ENCODE measurements around the gene MIEF1. TPM values are rescaled to one million over a fixed set of nuclear protein-coding genes. Genes with fewer than 3 reads are reported as not detected.
A peak's percentile ranks its signal among the peaks of the same experiment; 100 is the strongest.

Gene MIEF1
- total RNA-seq, 2 donors from 2014 or later: 33.1 to 36.3 TPM

- peak; percentile 27 for ATAC-seq
- intact Hi-C loops (cut with DNase I, micrococcal nuclease): no loop called here
- peak; percentile 58 to 81 for DNase-seq
Observed at GRCh38 chr22:39522567-39523300, 20.6 kb downstream of the MIEF1 start.

- ATAC-seq (no peak), DNase-seq (no peak)
- intact Hi-C loops (cut with DNase I, micrococcal nuclease): no loop called here
Observed at GRCh38 chr22:39524089-39524752, 22.1 kb downstream of the MIEF1 start.

GRCh38 chr22:39524753-39525657 lies 22.9 kb downstream of the MIEF1 start:
- intact Hi-C loops (cut with DNase I, micrococcal nuclease): no loop called here
- no peak for DNase-seq
- ATAC-seq: no peak

- ATAC-seq (no peak), DNase-seq (no peak)
- intact Hi-C loops (cut with DNase I, micrococcal nuclease): no loop called here
Observed at GRCh38 chr22:39525658-39525975, 23.5 kb downstream of the MIEF1 start.

- DNase-seq: peak in 1 of 2 donors; percentile 28
- intact Hi-C loops (cut with DNase I, micrococcal nuclease): no loop called here
- ATAC-seq: no peak
Observed at GRCh38 chr22:39526736-39527171, 24.7 kb downstream of the MIEF1 start.

- ATAC-seq (peak; percentile 43), DNase-seq (peak; percentile 65 to 85)
- intact Hi-C loops (cut with DNase I, micrococcal nuclease): no loop called here
Observed at GRCh38 chr22:39527481-39527961, 25.4 kb downstream of the MIEF1 start.

GRCh38 chr22:39528080-39528661 lies 26.1 kb downstream of the MIEF1 start:
- intact Hi-C loops (cut with DNase I, micrococcal nuclease): loop anchor here in 1 of 2 donors (2.0 kb wide), 1 partner anchor 35 kb away; no protein-coding TSS in a partner anchor
- ATAC-seq (no peak), DNase-seq (peak; percentile 31 to 51)

GRCh38 chr22:39528681-39529486 lies 26.8 kb downstream of the MIEF1 start:
- DNase-seq (peak; percentile 91 to 93), ATAC-seq (peak; percentile 44)
- intact Hi-C loops (cut with DNase I, micrococcal nuclease): loop anchor here in 1 of 2 donors (2.0 kb wide), 1 partner anchor 36 kb away; no protein-coding TSS in a partner anchor

GRCh38 chr22:39529487-39529851 lies 27.4 kb downstream of the MIEF1 start:
- ATAC-seq: no peak
- intact Hi-C loops (cut with DNase I, micrococcal nuclease): loop anchor here in 1 of 2 donors (2.0 kb wide), 1 partner anchor 37 kb away; no protein-coding TSS in a partner anchor
- DNase-seq: no peak

GRCh38 chr22:39530116-39530515 lies 28.0 kb downstream of the MIEF1 start:
- intact Hi-C loops (cut with DNase I, micrococcal nuclease): loop anchor here in 1 of 2 donors (10.0 kb wide), 1 partner anchor 495 kb away; no protein-coding TSS in a partner anchor
- no peak for ATAC-seq
- no peak for DNase-seq

GRCh38 chr22:39530692-39531331 lies 28.7 kb downstream of the MIEF1 start:
- ATAC-seq: no peak
- intact Hi-C loops (cut with DNase I, micrococcal nuclease): loop anchor here in 1 of 2 donors (10.0 kb wide), 1 partner anchor 494 kb away; no protein-coding TSS in a partner anchor
- DNase-seq: peak in 1 of 2 donors; percentile 34

- intact Hi-C loops (cut with DNase I, micrococcal nuclease): loop anchor here in 1 of 2 donors (10.0 kb wide), 1 partner anchor 492 kb away; no protein-coding TSS in a partner anchor
- peak; percentile 77 for ATAC-seq
- peak; percentile 100 for DNase-seq
Observed at GRCh38 chr22:39532215-39533073, 30.4 kb downstream of the MIEF1 start, which contains the start of gene RPS19BP1. Gene RPS19BP1, minus strand, starts transcription at chr22:39532748. Its CDS starts 10 bp downstream, at chr22:39532738.

- DNase-seq: peak in 1 of 2 donors; percentile 22
- no peak for ATAC-seq
- intact Hi-C loops (cut with DNase I, micrococcal nuclease): loop anchor here in 1 of 2 donors (10.0 kb wide), 1 partner anchor 491 kb away; no protein-coding TSS in a partner anchor
Observed at GRCh38 chr22:39534092-39534506, 32.0 kb downstream of the MIEF1 start.

GRCh38 chr22:39534591-39535356 lies 32.7 kb downstream of the MIEF1 start:
- DNase-seq: peak; percentile 71 to 92
- ATAC-seq: peak; percentile 28
- intact Hi-C loops (cut with DNase I, micrococcal nuclease): loop anchor here (5.0 to 10.0 kb wide), 2 partner anchors 490 to 493 kb away; no protein-coding TSS in a partner anchor

GRCh38 chr22:39535357-39535725 lies 33.3 kb downstream of the MIEF1 start:
- DNase-seq (no peak), ATAC-seq (no peak)
- intact Hi-C loops (cut with DNase I, micrococcal nuclease): loop anchor here (5.0 to 10.0 kb wide), 2 partner anchors 489 to 492 kb away; no protein-coding TSS in a partner anchor
